HepG2 (cell line): ENCODE measurements around the gene SEPTIN5.

Experiments used
- ARID3A ChIP-seq: IDR thresholded peaks from 2 replicates; pipeline ENCODE4 v1.6.1; 2012; ENCODE audit warnings: low read depth, low read length, improper control_type of control experiment
- CTCF ChIP-seq: sonication (generic); formaldehyde crosslinking; IDR thresholded peaks from 2 replicates; pipeline ENCODE4 v1.5.0; 2020; ENCODE audit warnings: mild to moderate bottlenecking, missing genetic modification reagents, moderate library complexity
- DR1 ChIP-seq: sonication (generic); formaldehyde crosslinking; IDR thresholded peaks from 2 replicates; pipeline ENCODE4 v1.8.0; 2021; ENCODE audit warnings: mild to moderate bottlenecking, missing genetic modification reagents, inconsistent platforms
- PRDM10 ChIP-seq: sonication (generic); formaldehyde crosslinking; IDR thresholded peaks from 2 replicates; pipeline ENCODE4 v1.4.0; 2020; ENCODE audit warnings: low read depth, missing genetic modification reagents
- PRPF4 ChIP-seq: fragments of 200-400 bp; formaldehyde crosslinking; IDR thresholded peaks from 2 replicates; pipeline ENCODE4 v1.6.1; 2016; ENCODE audit warnings: low read length, low read depth; ENCODE audit not compliant: poor library complexity, severe bottlenecking
- SMC3 ChIP-seq: IDR thresholded peaks from 2 replicates; pipeline ENCODE4 v1.6.1; 2011; ENCODE audit warnings: low read length, improper control_type of control experiment
- ZBTB21 ChIP-seq: sonication (generic); formaldehyde crosslinking; IDR thresholded peaks from 2 replicates; pipeline ENCODE4 v1.4.0; 2020; ENCODE audit warnings: missing genetic modification reagents
- ZNF274 ChIP-seq: sonication (generic); formaldehyde crosslinking; IDR thresholded peaks from 2 replicates; pipeline ENCODE4 v1.5.1; 2020; ENCODE audit warnings: mild to moderate bottlenecking, missing genetic modification reagents
- ZNF615 ChIP-seq: sonication (generic); formaldehyde crosslinking; IDR thresholded peaks from 2 replicates; pipeline ENCODE4 v1.5.0; 2020; ENCODE audit warnings: mild to moderate bottlenecking, missing genetic modification reagents, borderline replicate concordance

- TF ChIP-seq CTCF (CRISPR knock-in tag), result no peak
- no peak for TF ChIP-seq SMC3
- no peak for TF ChIP-seq PRPF4
- TF ChIP-seq ZNF274 (CRISPR knock-in tag), result no peak
- TF ChIP-seq PRDM10, result no peak
- TF ChIP-seq ARID3A, result no peak
- TF ChIP-seq ZNF615, result no peak
- TF ChIP-seq ZBTB21 (CRISPR knock-in tag), result no peak
- TF ChIP-seq DR1 (CRISPR knock-in tag), result no peak
Observed at GRCh38 chr22:19762568-19763457, 48.5 kb downstream of the SEPTIN5 start.
